GM12873 (cell line): ENCODE measurements around the gene CACNA2D4.

Source experiments
- CTCF ChIP-seq: IDR thresholded peaks from 2 replicates; pipeline ENCODE4 v1.5.1; 2012; ENCODE audit warnings: low read depth, mild to moderate bottlenecking, moderate library complexity, low read length, control low read depth; ENCODE audit not compliant: insufficient read depth; ENCODE audit errors: missing control alignments

The CACNA2D4 gene

DNA sequence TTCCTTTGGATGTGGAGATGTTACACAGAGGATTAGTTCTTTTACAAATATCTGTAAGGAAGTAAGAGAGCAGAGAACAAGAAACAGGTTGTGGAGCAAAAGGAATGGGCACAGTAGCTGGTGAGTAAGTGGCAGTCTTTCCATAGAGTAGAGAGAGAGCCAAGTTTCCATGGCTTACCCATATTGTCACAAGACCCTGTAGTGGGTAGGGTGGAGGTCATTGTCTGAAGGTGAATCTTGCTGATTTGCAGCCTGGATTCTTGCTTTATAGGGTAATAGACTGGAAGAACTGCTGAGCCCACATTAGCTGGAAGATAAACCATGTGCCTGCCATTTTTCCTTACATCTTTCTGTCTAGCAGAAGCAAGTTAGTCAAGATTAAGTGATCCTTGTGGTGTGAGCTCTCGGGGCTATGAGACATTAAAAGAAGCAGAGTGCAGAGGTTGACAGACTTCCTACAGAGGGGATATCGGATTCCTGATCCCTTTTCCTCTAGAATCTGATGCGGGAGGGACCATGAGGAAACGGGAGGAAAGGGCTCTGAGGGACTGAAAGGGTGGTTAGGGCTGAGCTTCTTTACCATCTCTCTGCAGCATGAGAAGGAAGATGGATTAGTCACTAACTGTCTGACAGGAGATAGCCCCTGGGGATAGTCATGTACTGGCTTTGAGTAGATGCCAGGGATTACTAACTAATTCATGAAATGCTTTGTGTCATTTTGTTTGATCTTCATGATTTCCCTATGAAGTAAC, 142.1 kb downstream of the CACNA2D4 start:
- TF ChIP-seq CTCF, result no peak

DNA sequence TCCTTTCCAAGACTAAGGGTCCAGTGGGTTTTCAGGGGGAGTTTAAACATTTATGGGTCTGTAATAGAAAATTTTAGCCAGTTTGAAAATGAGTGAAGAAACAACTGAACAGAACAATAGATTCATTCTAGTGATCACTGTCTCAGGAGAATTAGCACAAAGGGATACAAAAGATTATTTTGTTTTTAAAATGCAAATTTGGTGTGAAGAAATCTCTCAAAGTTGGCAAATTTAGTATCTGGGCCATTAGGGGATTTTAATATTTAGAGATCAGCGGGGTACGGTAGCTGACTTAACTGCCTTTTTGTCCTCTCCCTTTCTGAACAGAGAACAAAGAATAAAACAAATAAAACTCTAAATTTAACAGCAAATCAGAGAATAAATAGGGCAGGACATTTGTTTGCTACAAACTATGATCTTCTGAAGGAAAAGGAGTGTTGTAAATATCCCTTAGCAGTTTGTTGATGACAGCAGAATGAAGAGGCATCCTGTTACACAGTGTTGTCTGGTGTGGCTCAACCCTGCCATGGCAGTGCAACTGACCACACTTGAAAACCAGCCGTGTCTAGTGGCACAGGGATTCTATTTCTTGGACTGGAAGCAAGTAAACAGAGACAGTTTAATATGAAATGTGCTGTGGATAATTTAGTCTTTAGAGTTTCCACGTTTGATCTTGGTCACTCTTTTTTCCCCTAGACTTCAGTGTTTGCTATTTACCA, 144.4 kb downstream of the CACNA2D4 start:
- no peak for TF ChIP-seq CTCF

DNA sequence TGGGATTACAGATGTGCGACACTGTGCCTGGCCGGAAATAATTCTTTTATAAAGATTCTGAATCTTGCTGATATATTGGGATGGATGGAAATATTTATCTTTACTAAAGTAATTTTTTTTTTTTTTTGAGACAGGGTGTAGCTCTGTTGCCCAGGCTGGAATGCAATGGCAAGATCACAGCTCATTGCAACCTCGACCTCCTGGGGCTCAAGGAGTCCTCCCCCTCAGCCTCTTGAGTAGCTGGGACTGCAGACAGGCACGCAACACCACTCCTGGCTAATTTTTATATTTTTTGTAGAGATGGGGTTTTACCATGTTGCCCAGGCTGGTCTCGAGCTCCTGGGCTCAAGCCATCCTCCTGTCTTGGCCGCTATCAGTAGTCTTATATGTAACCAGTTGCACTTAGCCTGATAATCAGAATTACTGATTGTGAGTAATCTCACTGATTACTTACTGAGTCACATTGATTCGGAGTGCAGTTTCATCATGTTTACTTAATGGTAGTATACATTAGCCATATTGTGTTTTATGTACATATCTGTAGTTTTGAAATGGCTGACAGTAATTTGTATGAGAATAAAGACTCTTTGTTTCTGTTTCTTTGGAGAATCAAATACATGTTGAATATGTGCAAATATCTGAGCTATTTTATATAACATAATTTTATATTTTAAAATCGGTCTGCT, 148.5 kb downstream of the CACNA2D4 start:
- TF ChIP-seq CTCF, result no peak

DNA sequence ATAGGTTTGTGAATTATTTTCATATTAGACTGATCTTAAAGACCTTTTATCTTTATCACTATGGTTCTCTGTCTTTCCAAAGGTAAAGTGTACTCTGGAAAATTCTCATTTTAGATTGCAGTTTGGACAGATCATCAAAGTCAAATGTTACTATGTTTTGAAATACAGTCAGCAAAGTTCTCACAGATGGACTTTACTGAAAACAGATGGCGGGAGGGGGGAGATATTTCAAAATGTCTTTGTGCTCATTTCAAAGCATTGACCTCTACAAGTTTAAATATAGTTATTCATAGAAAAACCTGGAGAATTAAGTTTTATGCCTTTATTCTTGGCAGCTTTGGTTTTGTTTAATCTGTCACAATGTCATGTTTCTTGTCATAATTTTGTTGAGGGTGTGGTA, 149.8 kb downstream of the CACNA2D4 start:
- TF ChIP-seq CTCF, result no peak

- TF ChIP-seq CTCF, result no peak
These were observed 150.9 kb downstream of the CACNA2D4 start for GRCh38 chr12:1767407-1768090.

DNA sequence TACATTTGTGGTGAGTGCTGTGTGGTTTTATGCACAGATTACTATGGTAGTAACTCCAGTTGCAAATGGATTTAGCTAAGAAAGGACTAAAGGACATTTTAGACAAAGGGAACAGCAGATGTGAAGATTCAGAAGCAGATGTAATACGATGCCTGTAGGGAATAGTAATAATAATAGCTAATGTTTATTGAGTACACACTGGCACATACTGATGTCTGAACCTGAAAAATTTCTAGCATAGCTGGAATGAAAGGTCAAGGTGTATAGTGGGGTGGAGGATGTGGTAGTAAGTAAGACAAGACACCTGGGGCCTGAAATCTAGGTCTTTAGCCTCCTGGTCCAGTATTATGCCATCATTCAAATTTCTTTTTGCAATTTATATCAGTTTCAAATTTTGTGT, 152.3 kb downstream of the CACNA2D4 start:
- no peak for TF ChIP-seq CTCF

GRCh38 chr12:1763153-1763552, 155.3 kb downstream of the CACNA2D4 start:
- no peak for TF ChIP-seq CTCF
